22Rv1 (cell line): ENCODE measurements around the gene CUX1.

ENCODE experiments used
- ZFX ChIP-seq: fragments of 450-650 bp; IDR thresholded peaks from 2 replicates; pipeline ENCODE4 v1.6.1; 2017; ENCODE audit warnings: antibody characterized with exemption, borderline replicate concordance
- TF ChIP-seq, protein P1 (sequence below): fragments of 450-650 bp; IDR thresholded peaks from 2 replicates; pipeline ENCODE4 v1.5.1; 2017; ENCODE audit warnings: mild to moderate bottlenecking

DNA sequence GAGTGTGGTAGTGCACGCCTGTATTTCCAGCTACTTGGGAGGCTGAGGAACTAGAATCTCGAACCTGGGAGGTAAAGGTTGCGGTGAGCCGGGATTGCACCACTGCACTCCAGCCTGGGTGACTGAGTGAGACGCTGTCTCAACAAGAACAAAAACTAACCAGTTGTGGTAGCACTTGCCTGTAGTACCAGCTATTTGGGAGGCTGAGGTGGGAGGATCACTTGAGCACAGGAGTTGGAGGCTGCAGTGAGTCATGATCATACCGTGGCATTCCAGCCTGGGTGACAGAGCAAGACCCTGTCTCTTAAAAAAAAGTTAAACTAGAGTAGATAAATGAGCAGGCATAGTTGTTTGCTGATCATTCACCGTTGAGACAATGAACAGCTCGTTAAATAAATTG is 48.9 kb downstream of the CUX1 start:
- no peak for TF ChIP-seq ZFX
- TF ChIP-seq, protein P1, sequence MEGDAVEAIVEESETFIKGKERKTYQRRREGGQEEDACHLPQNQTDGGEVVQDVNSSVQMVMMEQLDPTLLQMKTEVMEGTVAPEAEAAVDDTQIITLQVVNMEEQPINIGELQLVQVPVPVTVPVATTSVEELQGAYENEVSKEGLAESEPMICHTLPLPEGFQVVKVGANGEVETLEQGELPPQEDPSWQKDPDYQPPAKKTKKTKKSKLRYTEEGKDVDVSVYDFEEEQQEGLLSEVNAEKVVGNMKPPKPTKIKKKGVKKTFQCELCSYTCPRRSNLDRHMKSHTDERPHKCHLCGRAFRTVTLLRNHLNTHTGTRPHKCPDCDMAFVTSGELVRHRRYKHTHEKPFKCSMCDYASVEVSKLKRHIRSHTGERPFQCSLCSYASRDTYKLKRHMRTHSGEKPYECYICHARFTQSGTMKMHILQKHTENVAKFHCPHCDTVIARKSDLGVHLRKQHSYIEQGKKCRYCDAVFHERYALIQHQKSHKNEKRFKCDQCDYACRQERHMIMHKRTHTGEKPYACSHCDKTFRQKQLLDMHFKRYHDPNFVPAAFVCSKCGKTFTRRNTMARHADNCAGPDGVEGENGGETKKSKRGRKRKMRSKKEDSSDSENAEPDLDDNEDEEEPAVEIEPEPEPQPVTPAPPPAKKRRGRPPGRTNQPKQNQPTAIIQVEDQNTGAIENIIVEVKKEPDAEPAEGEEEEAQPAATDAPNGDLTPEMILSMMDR, result no peak
